Measurements from ENCODE around the gene HTR6. TPM values are rescaled to one million over a fixed set of nuclear protein-coding genes. Genes with fewer than 3 reads are reported as not detected.
"Not testable (repeated sequence)": the region's sequence is repeated elsewhere in the genome, so short reads cannot be mapped to it uniquely, and the experiment has no call there.

The HTR6 gene
- total and polyA plus RNA-seq, 2 of the 4 experiments (the other 2 are of a cell fraction) = not detected

DNA sequence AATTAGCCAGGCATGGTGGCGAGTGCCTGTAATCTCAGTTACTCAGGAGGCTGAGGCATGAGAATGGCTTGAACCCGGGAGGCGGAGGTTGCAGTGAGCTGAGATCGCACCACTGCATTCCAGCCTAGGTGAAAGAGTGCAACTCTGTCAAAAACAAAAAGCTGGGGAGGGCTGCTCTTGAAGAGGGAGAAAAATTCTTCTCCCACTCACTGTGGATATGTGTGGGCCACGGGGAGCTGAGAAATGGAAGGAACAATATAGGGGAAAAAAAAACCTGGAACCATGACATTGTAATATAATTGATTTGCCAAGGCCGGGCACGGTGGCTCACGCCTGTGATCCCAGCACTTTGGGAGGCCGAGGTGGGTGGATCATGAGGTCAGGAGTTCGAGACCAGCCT is 27.9 kb upstream of the HTR6 start:
- no CpG with 5 or more reads among the region's 10 CpGs for WGBS, 2 experiments (ENCODE audit: extremely low coverage in 2 of 2, insufficient read length in 1 of 2)
- intact Hi-C loops (cut with micrococcal nuclease); BruUV-seq (replicated peaks): not testable (repeated sequence)

More for the DNA sequence above, 27.9 kb upstream of the HTR6 start:
- H3K56ac ChIP-seq (ENCODE audit: extremely low read depth, insufficient read depth, low read length); H4K8ac ChIP-seq (ENCODE audit: low read depth in 2 of 2, low read length in 2 of 2); H2AFZ ChIP-seq (replicated peaks; ENCODE audit: low read length, poor library complexity); H4K5ac ChIP-seq (ENCODE audit: low read depth, low read length); DNase-seq; H3K9me3 ChIP-seq (ENCODE audit: control insufficient read depth, insufficient read depth, low read length); H3K4me1 ChIP-seq (ENCODE audit: control insufficient read depth, insufficient read depth, low read length); POLR2A ChIA-PET (ENCODE audit: unreplicated experiment); H2BK120ac ChIP-seq (ENCODE audit: low read depth, low read length); H3K9ac ChIP-seq (ENCODE audit: low read depth, low read length); H2BK15ac ChIP-seq (ENCODE audit: low read depth, low read length); H4K91ac ChIP-seq (ENCODE audit: insufficient read depth, low read depth, low read length); H3K4ac ChIP-seq (ENCODE audit: low read depth, low read length); H3K14ac ChIP-seq (replicated peaks; ENCODE audit: low read depth, low read length); H3K23ac ChIP-seq (ENCODE audit: low read depth, low read length); H4K20me1 ChIP-seq (ENCODE audit: insufficient read depth, low read length); H2AK5ac ChIP-seq (ENCODE audit: low read depth, low read length); H3K27ac ChIP-seq (ENCODE audit: insufficient read depth, low read length); H3K9me1 ChIP-seq (ENCODE audit: insufficient read depth, low read length); H3K36me3 ChIP-seq (ENCODE audit: control insufficient read depth, insufficient read depth, low read length); dilution Hi-C loops (cut with HindIII; ENCODE audit: low sequenced_read_pairs, unreplicated experiment); in situ Hi-C loops (cut with MboI; ENCODE audit: low sequenced_read_pairs); CTCF ChIA-PET; H3K79me1 ChIP-seq (ENCODE audit: low read depth in 1 of 2, low read length in 2 of 2); H2BK20ac ChIP-seq (ENCODE audit: low read depth, low read length); H3K4me3 ChIP-seq (ENCODE audit: insufficient read depth, low read depth, low read length); H2BK5ac ChIP-seq (ENCODE audit: low read depth, low read length, poor library complexity, severe bottlenecking); ATAC-seq (ENCODE audit: low read depth); H3K18ac ChIP-seq (ENCODE audit: low read depth, low read length); H3K4me2 ChIP-seq (ENCODE audit: low read depth, low read length); H2AK9ac ChIP-seq (replicated peaks; ENCODE audit: low read depth, low read length, poor library complexity); H3K27me3 ChIP-seq (ENCODE audit: control insufficient read depth, insufficient read depth, low read length): not testable (repeated sequence)
